Stimulated activated CD8-positive, alpha-beta memory T cell treated with anti-CD3 and anti-CD28 coated beads, Interleukin-4, amount 100 ng/mL, for 24 hours (primary cell): Measurements from ENCODE around the gene UBASH3B.
"Not testable (repeated sequence)": the region's sequence is repeated elsewhere in the genome, so short reads cannot be mapped to it uniquely, and the experiment has no call there.

Source experiments
- DNase-seq: peaks from one replicate; pipeline ENCODE4 v3.0.0-alpha.2; 2020; ENCODE audit warnings: low read depth

The UBASH3B gene

DNA sequence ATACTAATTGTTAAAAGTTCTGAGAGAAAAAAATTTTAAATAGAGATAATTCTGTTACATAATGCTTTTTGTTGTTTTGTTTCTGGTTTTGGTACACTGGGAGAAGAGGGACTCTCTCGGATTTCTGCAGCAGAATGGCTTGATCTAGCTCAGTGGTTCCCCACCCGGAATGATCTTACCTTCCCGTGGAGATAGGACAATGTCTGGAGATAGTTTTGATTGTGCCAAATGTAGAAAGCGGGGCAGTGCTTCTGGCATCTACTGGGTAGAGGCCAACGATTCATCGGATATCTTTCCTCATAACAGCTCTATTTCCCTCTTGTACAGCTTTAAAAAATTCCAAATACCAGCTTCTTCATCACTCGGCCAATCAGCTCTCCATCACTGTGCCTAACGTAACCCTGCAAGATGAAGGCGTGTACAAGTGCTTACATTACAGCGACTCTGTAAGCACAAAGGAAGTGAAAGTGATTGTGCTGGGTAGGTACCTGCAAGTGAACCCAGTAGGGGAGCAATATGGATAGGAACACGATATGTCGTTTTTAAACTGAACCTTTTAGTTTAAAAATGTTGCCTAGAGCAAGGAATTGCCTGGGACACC lies 195.9 kb downstream of the UBASH3B start:
- no peak for DNase-seq

DNA sequence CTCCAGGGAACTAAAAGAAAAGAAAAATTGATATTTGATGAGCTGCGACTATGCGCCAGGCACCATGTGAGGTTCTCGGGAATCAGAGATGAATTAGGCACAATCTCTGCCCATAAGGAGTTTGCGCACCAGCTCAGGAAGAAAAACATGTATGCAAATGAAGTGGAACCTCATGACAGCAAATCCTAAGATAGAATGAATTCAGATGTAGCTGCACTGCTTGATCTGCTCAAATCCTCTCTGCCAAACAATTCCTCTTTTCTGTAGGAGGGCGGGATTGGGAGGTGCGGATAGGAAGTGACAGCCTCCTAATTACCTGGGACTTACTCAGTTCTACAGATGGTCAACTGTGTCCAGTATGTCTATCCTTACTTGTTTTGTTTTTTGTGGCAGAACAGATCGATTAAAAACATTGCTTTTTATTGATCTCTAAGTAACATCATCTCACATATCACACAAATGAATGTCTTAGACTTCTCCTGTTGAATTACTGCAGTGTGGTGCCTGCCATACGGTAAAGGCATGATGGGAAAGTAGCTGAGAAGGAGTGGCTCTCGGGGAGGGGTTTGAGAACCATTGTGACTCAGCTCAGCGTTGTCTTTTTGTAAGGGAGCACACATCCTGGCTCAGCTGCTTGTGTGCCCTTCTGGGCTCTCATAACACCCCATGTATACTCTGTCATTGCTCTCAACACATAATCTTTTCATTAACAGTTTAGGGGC lies 196.7 kb downstream of the UBASH3B start:
- DNase-seq, result no peak

DNA sequence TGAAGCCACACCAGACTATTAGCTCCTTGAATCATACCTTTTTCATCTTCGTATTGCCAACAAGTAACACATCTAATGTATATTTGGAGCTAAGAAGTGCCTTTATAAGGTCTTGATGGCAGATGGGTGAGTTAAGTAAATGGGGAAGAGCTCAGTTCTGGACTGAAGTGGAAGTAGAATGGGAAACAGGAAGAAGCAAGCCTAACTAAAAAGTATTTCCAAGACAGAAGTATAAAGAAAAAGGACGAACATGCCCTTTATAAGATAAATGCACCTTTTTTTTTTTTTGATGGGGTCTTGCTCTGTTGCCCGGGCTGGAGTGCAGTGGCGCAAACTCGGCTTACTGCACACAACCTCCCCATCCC lies 197.3 kb downstream of the UBASH3B start:
- DNase-seq, result no peak

DNA sequence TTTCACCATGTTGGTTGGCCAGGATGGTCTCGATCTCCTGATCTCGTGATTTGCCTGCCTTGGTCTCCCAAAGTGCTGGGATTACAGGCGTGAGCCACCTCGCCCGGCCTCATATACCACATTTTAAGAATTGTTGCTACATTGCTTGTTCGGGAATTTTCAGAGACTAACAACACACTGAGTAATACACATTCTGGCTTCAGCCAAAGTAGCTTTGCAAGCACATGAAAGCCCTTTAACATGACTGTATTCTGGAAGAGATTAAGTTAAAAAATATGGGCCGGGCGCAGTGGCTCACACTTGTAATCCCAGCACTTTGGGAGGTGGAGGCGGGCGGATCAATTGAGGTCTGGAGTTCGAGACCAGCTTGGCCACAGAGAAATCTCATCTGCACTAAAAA lies 197.7 kb downstream of the UBASH3B start:
- no peak for DNase-seq

DNA sequence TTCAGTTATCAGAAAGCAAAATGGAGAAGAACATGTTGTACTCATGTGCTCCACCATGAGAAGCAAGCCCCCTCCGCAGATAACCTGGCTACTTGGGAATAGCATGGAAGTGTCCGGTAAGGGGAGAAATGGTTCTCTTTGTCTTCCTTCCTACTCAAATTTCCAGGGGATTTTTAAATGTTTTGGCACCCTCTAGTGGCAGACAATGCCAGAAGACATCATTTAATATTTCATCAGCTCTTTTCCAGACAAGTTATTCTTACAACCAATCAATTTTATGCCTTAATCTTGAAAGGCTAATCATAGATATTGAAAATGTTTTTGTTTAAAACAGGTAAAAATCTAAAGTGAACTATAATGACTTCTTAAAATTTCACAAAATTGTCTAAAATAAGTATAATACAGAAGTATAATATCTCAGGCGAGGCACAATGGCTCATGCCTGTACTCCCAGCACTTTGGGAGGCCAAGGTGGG lies 198.5 kb downstream of the UBASH3B start:
- DNase-seq, result no peak

GRCh38 chr11:122861631-122862030 lies 206.1 kb downstream of the UBASH3B start:
- DNase-seq, result no peak

- DNase-seq, result no peak
Observed at GRCh38 chr11:122862091-122862490, 206.6 kb downstream of the UBASH3B start.

DNA sequence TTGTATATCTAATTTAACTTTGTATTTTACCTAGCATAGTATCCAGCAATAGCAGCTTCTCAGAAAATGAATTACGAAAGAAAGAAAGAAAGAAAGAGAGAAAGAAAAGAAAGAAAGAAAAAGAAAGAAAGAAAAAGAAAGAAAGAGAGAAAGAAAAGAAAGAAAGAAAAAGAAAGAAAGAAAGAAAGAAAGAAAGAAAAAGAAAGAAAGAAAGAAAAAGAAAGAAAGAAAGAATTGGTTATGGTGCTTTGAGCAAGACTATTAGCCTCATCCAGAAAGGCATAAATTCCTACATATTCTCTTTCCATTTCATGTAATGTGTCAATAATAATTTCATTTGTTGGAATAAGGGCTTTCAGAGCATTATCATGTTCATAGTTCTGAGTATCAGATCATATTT lies 207.6 kb downstream of the UBASH3B start:
- DNase-seq, result not testable (repeated sequence)

DNA sequence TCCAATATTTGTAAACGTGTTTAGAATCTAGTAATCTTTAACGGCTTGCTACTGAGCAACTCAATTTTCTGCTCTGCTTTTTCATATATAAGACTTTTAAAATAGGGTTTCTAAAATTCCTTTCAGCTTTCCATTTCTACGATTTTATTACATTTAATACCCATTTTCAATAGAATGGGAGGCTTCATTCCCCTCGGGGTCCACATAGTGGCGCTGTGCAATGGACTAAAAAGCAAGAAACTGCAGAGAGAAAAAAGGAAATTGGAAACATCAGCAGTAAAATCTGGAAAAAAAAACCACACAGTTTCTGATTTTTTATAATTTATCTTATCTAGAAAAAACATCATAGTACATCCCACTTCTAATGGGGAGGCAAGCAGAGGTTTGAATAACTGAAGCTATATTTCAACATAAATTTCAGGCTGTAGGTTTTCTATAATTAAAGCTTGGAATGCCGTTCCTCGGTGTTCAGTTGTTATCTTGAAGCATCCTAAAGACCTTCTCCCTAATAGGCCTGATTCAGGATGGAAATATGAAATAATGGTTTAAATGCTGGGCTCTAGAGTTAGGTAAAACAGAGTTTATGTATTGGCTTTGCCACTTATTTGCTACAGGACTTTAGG lies 208.3 kb downstream of the UBASH3B start:
- no peak for DNase-seq
